ENCODE results near the gene NR4A1. TPM values are rescaled to one million over a fixed set of nuclear protein-coding genes. Genes with fewer than 3 reads are reported as not detected.

The NR4A1 gene
- polyA plus RNA-seq, 5 donors = 16.6 to 160 (median 69.9) TPM

DNA sequence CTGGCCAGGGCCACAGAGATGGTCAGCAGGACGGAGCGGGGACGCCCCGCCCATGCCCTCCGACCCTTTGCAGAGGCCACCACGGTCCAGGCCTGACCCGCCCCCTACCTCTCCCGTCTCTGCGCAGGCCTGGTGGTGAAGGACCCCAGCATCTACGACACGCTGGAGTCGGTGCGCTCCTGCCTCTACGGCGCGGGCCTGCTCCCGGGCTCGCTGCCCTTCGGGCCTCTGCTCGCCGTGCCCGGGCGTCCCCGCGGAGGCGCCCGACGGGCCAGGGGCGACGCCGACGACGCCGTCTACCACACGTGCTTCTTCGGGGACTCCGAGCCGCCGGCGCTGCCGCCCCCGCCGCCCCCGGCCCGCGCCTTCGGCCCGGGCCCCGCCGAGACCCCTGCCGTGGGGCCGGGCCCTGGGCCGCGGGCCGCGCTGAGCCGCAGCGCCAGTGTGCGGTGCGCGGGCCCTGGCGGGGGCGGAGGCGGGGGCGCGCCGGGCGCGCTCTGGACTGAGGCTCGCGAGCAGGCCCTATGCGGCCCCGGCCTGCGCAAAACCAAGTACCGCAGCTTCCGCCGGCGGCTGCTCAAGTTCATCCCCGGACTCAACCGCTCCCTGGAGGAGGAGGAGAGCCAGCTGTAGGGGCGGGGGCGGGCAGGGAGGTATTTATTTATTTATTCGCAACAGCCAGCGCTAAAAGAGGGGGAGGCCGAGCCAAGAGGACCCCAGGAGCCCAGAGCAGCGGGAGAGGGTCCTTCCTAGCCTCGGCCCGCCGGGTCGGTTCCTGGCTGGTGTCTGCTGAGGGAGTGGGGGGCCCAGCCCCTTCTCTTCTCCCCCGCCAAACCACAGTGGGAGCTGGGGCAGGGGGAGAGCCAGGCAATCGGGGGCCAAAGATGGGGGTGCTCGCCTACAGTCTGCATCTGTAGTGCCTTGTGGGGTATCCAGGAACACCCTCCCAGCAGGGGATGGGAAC is 36.4 kb upstream of the NR4A1 start:
- no peak for DNase-seq

DNA sequence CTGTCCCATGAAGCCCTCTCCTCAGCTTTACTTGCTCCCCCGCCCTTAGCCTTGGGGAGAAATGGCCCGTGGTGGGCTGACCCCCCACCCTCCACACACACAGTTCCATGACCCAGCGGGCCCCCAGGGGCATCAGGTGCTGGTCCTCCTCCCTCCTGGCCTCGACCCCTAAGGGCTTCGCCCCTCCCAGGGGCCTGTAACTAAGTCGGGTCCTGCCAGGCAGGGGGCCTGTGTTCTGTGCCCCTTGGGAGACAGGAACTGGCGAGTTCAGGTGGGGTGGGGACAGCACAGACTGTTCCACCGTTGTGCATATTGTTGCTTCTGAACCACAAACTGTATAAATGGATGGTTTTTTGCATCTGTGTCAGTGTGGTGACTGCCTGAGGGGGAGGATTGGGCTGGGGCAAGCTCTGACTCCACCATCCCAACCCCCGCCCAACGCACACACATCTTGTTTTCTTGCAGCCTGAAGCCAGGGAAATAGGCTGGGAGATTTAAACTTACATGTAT is 35.7 kb upstream of the NR4A1 start:
- no peak for DNase-seq

- no peak for DNase-seq
Observed at GRCh38 chr12:52018433-52019112, 32.7 kb upstream of the NR4A1 start.

- no peak for DNase-seq
Observed at GRCh38 chr12:52019113-52019770, 32.0 kb upstream of the NR4A1 start.

GRCh38 chr12:52020539-52021336 is 30.5 kb upstream of the NR4A1 start:
- no peak for DNase-seq

DNA sequence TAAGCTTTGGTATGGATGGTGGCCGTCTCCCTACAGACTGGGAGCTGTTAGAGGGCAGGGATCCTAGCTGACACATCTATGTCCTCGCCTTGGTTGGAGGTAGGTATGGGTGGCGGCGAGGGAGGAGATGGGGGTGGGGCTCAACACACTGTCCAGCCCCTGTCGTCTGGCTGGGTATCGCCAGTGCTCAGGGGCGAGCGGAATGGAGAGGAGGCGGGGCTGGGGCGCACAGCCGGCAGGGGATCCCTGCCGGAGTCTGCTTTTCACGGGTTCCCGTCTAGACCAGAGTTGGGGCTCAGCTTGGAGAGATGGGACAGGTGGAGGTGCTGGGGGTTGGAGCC is 28.4 kb upstream of the NR4A1 start:
- no peak for DNase-seq

- no peak for DNase-seq
Observed at GRCh38 chr12:52023182-52023975, 27.9 kb upstream of the NR4A1 start.

DNA sequence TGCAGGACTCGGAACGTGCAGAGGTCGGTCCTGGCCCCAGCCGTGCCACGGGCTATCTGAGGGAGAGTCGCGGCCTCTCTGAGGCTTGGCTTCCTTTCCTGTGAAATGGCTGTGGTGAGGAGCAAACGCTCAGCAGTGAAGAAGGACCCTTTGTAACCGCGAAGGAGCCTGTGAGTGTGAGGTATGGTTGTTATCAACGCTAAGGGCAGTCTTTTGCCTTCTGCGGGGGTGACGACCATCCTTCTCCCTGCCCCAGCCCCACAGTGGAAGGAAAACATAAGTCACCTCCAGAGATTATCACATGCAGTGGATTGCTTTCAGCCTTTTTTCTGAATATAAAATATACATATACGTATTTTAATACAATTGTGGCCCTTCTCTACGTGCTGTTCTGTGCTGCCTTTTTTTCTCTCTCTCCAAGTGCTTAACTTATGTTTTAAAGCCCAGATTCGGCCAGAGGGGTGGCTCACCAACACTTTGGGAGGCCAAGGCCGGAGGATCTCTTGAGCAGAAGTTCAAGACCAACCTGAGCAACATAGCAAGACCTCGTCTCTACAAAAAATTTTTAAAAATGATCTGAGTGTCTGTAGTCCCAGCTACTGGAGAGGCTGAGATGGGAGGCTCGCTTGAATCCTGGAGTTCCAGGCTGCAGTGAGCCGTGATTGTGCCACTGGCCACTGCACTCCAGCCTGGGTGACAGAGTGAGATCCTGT is 27.1 kb upstream of the NR4A1 start:
- DNase-seq = no peak

- DNase-seq = no peak
Observed at GRCh38 chr12:52024845-52025230, 26.4 kb upstream of the NR4A1 start.

DNA sequence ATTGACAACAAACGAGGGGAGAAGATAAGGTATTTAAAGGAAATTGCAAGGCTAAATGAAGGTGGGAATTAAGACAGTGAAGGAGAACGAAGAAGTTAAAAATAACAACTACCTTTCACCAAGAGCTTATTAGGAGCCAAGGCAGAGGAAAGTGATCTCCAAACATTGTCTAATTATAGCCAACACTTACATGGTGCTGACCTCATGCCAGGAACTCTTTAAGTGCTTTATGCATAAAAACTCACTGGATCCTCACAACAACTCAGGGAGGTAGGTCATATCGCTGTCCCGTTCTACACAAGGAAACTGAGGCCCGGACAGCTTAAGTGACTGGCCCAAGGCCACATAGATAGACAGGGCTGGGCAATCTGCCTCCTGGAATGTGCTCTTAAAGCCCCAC is 25.0 kb upstream of the NR4A1 start:
- DNase-seq = no peak

GRCh38 chr12:52027085-52027843 is 24.0 kb upstream of the NR4A1 start:
- DNase-seq = no peak

GRCh38 chr12:52029685-52030084 is 21.6 kb upstream of the NR4A1 start:
- DNase-seq = no peak

GRCh38 chr12:52032446-52032803 is 18.8 kb upstream of the NR4A1 start:
- peak; percentile 81 to 89 for DNase-seq

DNA sequence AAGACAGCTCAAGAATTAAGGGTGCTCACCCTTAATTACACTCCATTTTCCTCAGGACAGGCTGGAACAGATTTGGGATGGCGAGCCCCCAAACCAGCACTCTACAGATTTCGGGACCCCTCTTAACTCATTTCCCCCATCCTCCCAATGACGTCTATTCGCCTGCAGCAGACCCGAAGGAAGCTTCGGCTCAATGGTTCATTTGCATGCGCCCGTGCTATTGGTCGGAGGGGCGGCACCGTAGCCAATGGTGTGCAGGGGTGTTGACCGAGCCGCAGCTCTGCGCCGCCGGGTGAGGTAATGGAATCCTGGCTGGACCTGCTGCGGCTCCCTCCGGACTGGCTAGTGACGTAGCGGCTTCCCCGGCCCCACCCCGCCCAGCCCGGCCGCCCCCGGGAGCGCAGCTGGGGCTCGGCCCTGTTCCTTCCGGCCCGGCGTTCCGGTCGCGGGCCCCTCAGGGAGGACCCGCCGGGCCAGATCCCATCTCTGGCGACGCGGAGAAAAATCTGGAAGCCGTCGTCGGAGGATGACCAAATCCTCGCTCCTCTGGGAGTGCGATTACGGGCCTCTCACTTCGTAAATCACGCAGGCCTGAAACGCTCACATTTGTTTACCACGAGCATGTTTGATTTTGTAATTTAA is 18.3 kb upstream of the NR4A1 start:
- DNase-seq = peak; percentile 94 to 96

GRCh38 chr12:52033446-52034140 is 17.6 kb upstream of the NR4A1 start:
- no peak for DNase-seq

GRCh38 chr12:52035190-52035589 is 16.1 kb upstream of the NR4A1 start:
- no peak for DNase-seq

GRCh38 chr12:52035926-52036325 is 15.3 kb upstream of the NR4A1 start:
- DNase-seq = no peak

DNA sequence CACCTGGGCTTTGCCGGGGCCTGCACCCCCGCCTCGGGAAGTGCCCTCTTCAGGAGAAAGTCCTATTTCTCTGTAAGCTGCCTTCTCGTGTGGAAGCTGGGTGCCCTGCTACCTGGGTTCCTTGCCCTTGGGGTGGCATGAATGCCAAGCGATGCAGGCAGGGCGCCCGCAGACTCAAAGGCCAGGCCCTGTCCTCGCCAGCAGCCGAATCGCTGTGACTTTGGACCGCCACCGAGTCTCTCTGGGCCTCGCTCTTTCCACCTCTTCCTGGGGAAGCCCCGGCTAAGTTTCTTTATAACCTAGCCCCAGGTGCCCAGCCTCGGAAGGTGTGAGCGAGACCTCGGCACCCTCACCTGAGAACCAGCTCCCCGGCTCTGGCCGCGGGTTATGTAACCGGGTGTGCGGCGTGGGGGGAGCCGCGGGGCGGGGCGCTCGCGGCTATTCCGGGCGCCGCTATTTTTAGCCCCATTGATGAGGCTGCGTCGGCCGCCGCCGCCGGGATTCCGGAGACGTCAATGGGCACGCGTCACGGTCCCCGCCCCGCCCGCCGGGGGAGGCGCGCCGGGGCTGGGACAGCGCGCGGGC is 14.6 kb upstream of the NR4A1 start:
- DNase-seq = peak; percentile 90 to 91

Data from right lung (tissue), 5 donors.